H9 (cell line): Measurements from ENCODE around the gene AADACL3. TPM values are rescaled to one million over a fixed set of nuclear protein-coding genes. Genes with fewer than 3 reads are reported as not detected.

Source experiments
- DNase-seq: peaks from one replicate; pipeline ENCODE4 v3.0.0-alpha.2; 2017
- H2AFZ ChIP-seq: one replicate; pipeline ENCODE4 v1.6.1; 2013; ENCODE audit warnings: mild to moderate bottlenecking, low read length, control low read depth, moderate library complexity
- H2AK5ac ChIP-seq: 2 replicates; pipeline ENCODE4 v1.6.1; 2013; ENCODE audit warnings: low read length, control low read depth, mixed read lengths; ENCODE audit not compliant: insufficient read length
- H2BK120ac ChIP-seq: one replicate; pipeline ENCODE4 v1.6.1; 2013; ENCODE audit warnings: low read depth, mild to moderate bottlenecking, low read length, control low read depth, inconsistent platforms; ENCODE audit not compliant: poor library complexity, severe bottlenecking
- H2BK12ac ChIP-seq: 2 replicates; pipeline ENCODE4 v1.6.1; 2013; ENCODE audit warnings: low read length, control low read depth, mixed read lengths, low read depth; ENCODE audit not compliant: insufficient read length
- H2BK15ac ChIP-seq: 2 replicates; pipeline ENCODE4 v1.6.1; 2013; ENCODE audit warnings: low read depth, low read length, control low read depth
- H2BK20ac ChIP-seq: one replicate; pipeline ENCODE4 v1.6.1; 2013; ENCODE audit warnings: low read depth, mild to moderate bottlenecking, low read length, control low read depth, inconsistent platforms; ENCODE audit not compliant: poor library complexity, severe bottlenecking
- H2BK5ac ChIP-seq: 2 replicates; pipeline ENCODE4 v1.6.1; 2013; ENCODE audit warnings: low read length, control low read depth, mixed read lengths; ENCODE audit not compliant: insufficient read length
- H3K14ac ChIP-seq: 2 replicates; pipeline ENCODE4 v1.6.1; 2013; ENCODE audit warnings: low read length, control low read depth; ENCODE audit not compliant: insufficient read depth
- H3K18ac ChIP-seq: 2 replicates; pipeline ENCODE4 v1.6.1; 2013; ENCODE audit warnings: low read depth, mild to moderate bottlenecking, mixed read lengths, low read length, control low read depth; ENCODE audit not compliant: insufficient read length
- H3K23ac ChIP-seq: 2 replicates; pipeline ENCODE4 v1.6.1; 2013; ENCODE audit warnings: low read length, control low read depth, mixed read lengths, low read depth; ENCODE audit not compliant: insufficient read length
- H3K23me2 ChIP-seq: 2 replicates; pipeline ENCODE4 v1.6.1; 2013; ENCODE audit warnings: low read depth, mild to moderate bottlenecking, mixed read lengths, low read length, control low read depth; ENCODE audit not compliant: insufficient read length, poor library complexity, severe bottlenecking
- H3K27ac ChIP-seq: 2 replicates; pipeline ENCODE4 v1.5.1; 2013; ENCODE audit warnings: low read length, control low read depth, mixed read lengths, low read depth; ENCODE audit not compliant: insufficient read length
- H3K27me3 ChIP-seq: 2 replicates; pipeline ENCODE4 v1.6.1; 2013; ENCODE audit warnings: low read length, control low read depth, inconsistent platforms; ENCODE audit not compliant: insufficient read depth
- H3K4ac ChIP-seq: 2 replicates; pipeline ENCODE4 v1.6.1; 2013; ENCODE audit warnings: low read depth, mild to moderate bottlenecking, control low read depth, inconsistent platforms, low read length, moderate library complexity
- H3K4me1 ChIP-seq: 2 replicates; pipeline ENCODE4 v1.6.1; 2013; ENCODE audit warnings: low read length, control low read depth, inconsistent platforms; ENCODE audit not compliant: insufficient read depth
- H3K4me2 ChIP-seq: 2 replicates; pipeline ENCODE4 v1.6.1; 2013; ENCODE audit warnings: low read length, control low read depth, mixed read lengths; ENCODE audit not compliant: insufficient read length, insufficient read depth
- H3K56ac ChIP-seq: 2 replicates; pipeline ENCODE4 v1.6.1; 2013; ENCODE audit warnings: low read depth, mild to moderate bottlenecking, mixed read lengths, low read length, control low read depth; ENCODE audit not compliant: insufficient read length
- H3K79me1 ChIP-seq: 2 replicates; pipeline ENCODE4 v1.6.1; 2013; ENCODE audit warnings: low read depth, mild to moderate bottlenecking, moderate library complexity, low read length, control low read depth, inconsistent platforms; ENCODE audit not compliant: insufficient read depth, poor library complexity, severe bottlenecking
- H3K79me2 ChIP-seq: 2 replicates; pipeline ENCODE4 v1.6.1; 2013; ENCODE audit warnings: low read length, control low read depth, inconsistent platforms; ENCODE audit not compliant: insufficient read depth
- H3K9ac ChIP-seq: 2 replicates; pipeline ENCODE4 v1.6.1; 2013; ENCODE audit warnings: low read length, control low read depth, mixed read lengths; ENCODE audit not compliant: insufficient read length; ENCODE audit errors: extremely low read depth
- H3K9me3 ChIP-seq: one replicate; pipeline ENCODE4 v1.6.1; 2013; ENCODE audit warnings: low read depth, low read length, inconsistent platforms; ENCODE audit not compliant: control insufficient read depth
- H3T11ph ChIP-seq: one replicate; pipeline ENCODE4 v1.6.1; 2013; ENCODE audit warnings: mild to moderate bottlenecking, low read length, control low read depth, inconsistent platforms
- H4K20me1 ChIP-seq: one replicate; pipeline ENCODE4 v1.6.1; 2013; ENCODE audit not compliant: control insufficient read depth, insufficient read length, insufficient read depth
- H4K5ac ChIP-seq: 2 replicates; pipeline ENCODE4 v1.6.1; 2013; ENCODE audit warnings: low read depth, mild to moderate bottlenecking, mixed read lengths, low read length, control low read depth; ENCODE audit not compliant: insufficient read length
- H4K8ac ChIP-seq: replicated peaks from 2 replicates; pipeline ENCODE4 v1.6.1; 2013; ENCODE audit warnings: low read length, control low read depth, mixed read lengths, low read depth; ENCODE audit not compliant: insufficient read length
- H4K91ac ChIP-seq: 2 replicates; pipeline ENCODE4 v1.6.1; 2013; ENCODE audit warnings: low read depth, mild to moderate bottlenecking, moderate library complexity, mixed read lengths, low read length, control low read depth; ENCODE audit not compliant: insufficient read length
- H3K27ac Mint-ChIP-seq, 3 experiments: 2 replicates in 2 of 3; 3 replicates in 1 of 3; pipeline ENCODE4 v1.8.0; 2020 to 2021; ENCODE audit warnings: mixed read lengths in 3 of 3, mild to moderate bottlenecking in 1 of 3, moderate library complexity in 1 of 3
- H3K27me3 Mint-ChIP-seq: 2 replicates; pipeline ENCODE4 v1.8.0; 2021; ENCODE audit warnings: low read depth, mild to moderate bottlenecking, moderate library complexity, mixed read lengths
- H3K36me3 Mint-ChIP-seq, 3 experiments: 2 replicates in 2 of 3; 3 replicates in 1 of 3; pipeline ENCODE4 v1.8.0; 2020 to 2021; ENCODE audit warnings: low read depth in 3 of 3, mixed read lengths in 3 of 3; ENCODE audit not compliant: insufficient read depth in 1 of 3
- H3K4me1 Mint-ChIP-seq, 2 experiments: 2 replicates each; pipeline ENCODE4 v1.8.0; 2020; ENCODE audit warnings: mixed read lengths in 2 of 2
- H3K4me3 Mint-ChIP-seq, 2 experiments: 2 replicates in 1 of 2; 3 replicates in 1 of 2; pipeline ENCODE4 v1.8.0; 2020 to 2021; ENCODE audit warnings: mild to moderate bottlenecking in 2 of 2, mixed read lengths in 2 of 2, moderate library complexity in 1 of 2
- H3K9me3 Mint-ChIP-seq, 2 experiments: 2 replicates in 1 of 2; 3 replicates in 1 of 2; pipeline ENCODE4 v1.8.0; 2020; ENCODE audit warnings: mild to moderate bottlenecking in 2 of 2, mixed read lengths in 2 of 2, moderate library complexity in 1 of 2
- CTCF ChIP-seq: fragments of 200-600 bp; sonication (generic); conservative IDR thresholded peaks from 3 replicates; pipeline ENCODE4 v1.8.0; 2021; ENCODE audit warnings: antibody characterized with exemption, mild to moderate bottlenecking
- WGBS: extraction: QIAGEN DNeasy Blood & Tissue Kit; methylation state at CpG from one replicate; pipeline ENCODE4 v1.1.7; 2013; ENCODE audit warnings: missing lambda C conversion rate, low lambda C conversion rate, mixed read lengths; ENCODE audit not compliant: insufficient read length; ENCODE audit errors: extremely low coverage; 5-methylcytosine and 5-hydroxymethylcytosine counted together
- total RNA-seq: library from RNA; stranded (reverse); gene quantifications from 2 replicates; pipeline ENCODE4 v1.2.1, GENCODE V29; 2021

Gene AADACL3
- total RNA-seq, 1 experiment from 2014 or later: 0.22 TPM

GRCh38 chr1:12696658-12697057 is 19.3 kb upstream of the AADACL3 start:
- Mint-ChIP-seq H3K4me3 (no peak overlapping the region), H3K27me3 (peaks cover 2% of the 10 kb centered on the region; the same call in 1 of the 2 replicates), H3K4me1 (peaks cover 0 to 3% of the 10 kb centered on the region in 2 experiments; a peak in 1 of 4 replicates), H3K36me3 (peaks cover 0 to 5% (median 0%) of the 10 kb centered on the region in 3 experiments; a peak in 2 of 7 replicates), H3K9me3 (peaks cover 8 to 13% of the 10 kb centered on the region in 2 experiments), H3K27ac (no peak overlapping the region)
- Histone ChIP-seq H3K56ac (no peak overlapping the region), H3K9me3 (no peaks in the 10 kb centered on the region), H4K91ac (no peak overlapping the region), H4K20me1 (no peaks in the 10 kb centered on the region), H3T11ph (no peak overlapping the region), H2BK15ac (no peak overlapping the region), H4K8ac (no peak overlapping the region), H3K4me2 (no peak overlapping the region), H4K5ac (no peak overlapping the region), H3K18ac (no peak overlapping the region), H3K4ac (no peak overlapping the region), H2BK5ac (no peak overlapping the region), H3K9ac (no peak overlapping the region), H3K27ac (no peak overlapping the region), H3K4me1 (no peaks in the 10 kb centered on the region; the same call in 1 of the 2 replicates), H3K27me3 (no peaks in the 10 kb centered on the region), H2AK5ac (no peak overlapping the region), H2AFZ (no peak overlapping the region), H2BK20ac (no peak overlapping the region), H3K23ac (no peak overlapping the region), H2BK120ac (no peak overlapping the region), H3K79me1 (no peaks in the 10 kb centered on the region), H2BK12ac (no peak overlapping the region), H3K23me2 (no peaks in the 10 kb centered on the region), H3K79me2 (no peaks in the 10 kb centered on the region), H3K14ac (no peak overlapping the region)
- TF ChIP-seq CTCF: no peak
- no peak for DNase-seq
- WGBS: no CpG with 5 or more reads among the region's 3 CpGs
